Cardiac atrium fibroblast (primary cell): ENCODE measurements around the gene CDIP1. TPM values are rescaled to one million over a fixed set of nuclear protein-coding genes. Genes with fewer than 3 reads are reported as not detected.

Source experiments
- total RNA-seq: library from RNA; depleted of rRNA; stranded (reverse); fragments of >200 nt; gene quantifications from 2 replicates; pipeline ENCODE4 v1.2.3, GENCODE V29; 2015

Gene CDIP1
- 22.9 and 23.8 TPM in 2 replicates for total RNA-seq

GRCh38 chr16:4538350-4539235 is at the start of gene CDIP1:
Gene CDIP1 (minus strand): TSS chr16:4538773. CDS start chr16:4514130, 24,643 bp downstream.

GRCh38 chr16:4556112-4556511 is 17.5 kb upstream of the CDIP1 start, which contains the start of gene C16orf96:
Gene C16orf96 (plus strand): TSS chr16:4556340. CDS start chr16:4556490, 150 bp downstream.

GRCh38 chr16:4475880-4476788 is 62.4 kb downstream of the CDIP1 start, which contains the start of gene HMOX2:
Gene HMOX2 (plus strand): TSS chr16:4476398. CDS start chr16:4505525, 29,127 bp downstream.

GRCh38 chr16:4474192-4474961 is 64.2 kb downstream of the CDIP1 start, which contains the start of gene NMRAL1:
Gene NMRAL1 (minus strand): TSS chr16:4474625. CDS start chr16:4474132, 493 bp downstream.

Other genes with a start within 250 kb of the CDIP1 start
- 5.4 and 6.5 TPM in 2 replicates for gene GLIS2, start 222.7 kb downstream of the CDIP1 start, total RNA-seq
- gene PAM16, start 187.5 kb downstream of the CDIP1 start, total RNA-seq = 50.9 and 53.5 TPM in 2 replicates
- gene VASN, start 166.9 kb downstream of the CDIP1 start, total RNA-seq = 123 and 139 TPM in 2 replicates
- gene CORO7, start 122.2 kb downstream of the CDIP1 start, total RNA-seq = 20.0 and 20.7 TPM in 2 replicates
- 33.2 TPM in 2 replicates for gene DNAJA3, start 112.9 kb downstream of the CDIP1 start, total RNA-seq
- 52.5 and 66.6 TPM in 2 replicates for gene NMRAL1, start 64.1 kb downstream of the CDIP1 start, total RNA-seq
- gene HMOX2, start 62.4 kb downstream of the CDIP1 start, total RNA-seq = 61.4 and 100 TPM in 2 replicates
- not detected in 2 replicates for gene C16orf96, start 17.6 kb upstream of the CDIP1 start, total RNA-seq
- gene UBALD1, start 76.1 kb upstream of the CDIP1 start, total RNA-seq = 5.7 and 17.0 TPM in 2 replicates
- 21.9 and 23.3 TPM in 2 replicates for gene MGRN1, start 86.1 kb upstream of the CDIP1 start, total RNA-seq
- 13.6 and 19.1 TPM in 2 replicates for gene NUDT16L1, start 154.8 kb upstream of the CDIP1 start, total RNA-seq
- 13.5 and 15.6 TPM in 2 replicates for gene ANKS3, start 195.5 kb upstream of the CDIP1 start, total RNA-seq
- gene DNAAF8, start 195.8 kb upstream of the CDIP1 start, total RNA-seq = 0.97 and 1.1 TPM in 2 replicates
- gene ZNF500, start 228.4 kb upstream of the CDIP1 start, total RNA-seq = 8.4 and 16.8 TPM in 2 replicates
- gene SEPTIN12, start 249.6 kb upstream of the CDIP1 start, total RNA-seq = not detected in 2 replicates